CD14-positive monocyte (primary cell): ENCODE measurements around the gene RASD1. TPM values are rescaled to one million over a fixed set of nuclear protein-coding genes. Genes with fewer than 3 reads are reported as not detected.

Experiments used
- DNase-seq, 3 donors: peaks; one replicate each; pipeline ENCODE4 v3.0.0-alpha.2; 2011 to 2022
- H2AFZ ChIP-seq: 2 replicates; pipeline ENCODE4 v1.6.0; 2012; ENCODE audit warnings: mild to moderate bottlenecking, low read depth, low read length, inconsistent platforms; ENCODE audit not compliant: insufficient read depth, poor library complexity, severe bottlenecking
- H3K27ac ChIP-seq, 2 donors: 1 replicate in 1 of 2; 2 replicates in 1 of 2; pipeline ENCODE4 v1.5.1; 2012 to 2013; ENCODE audit warnings: low read length in 2 of 2, control low read depth in 1 of 2, inconsistent platforms in 1 of 2, low read depth in 1 of 2, mild to moderate bottlenecking in 1 of 2
- H3K27me3 ChIP-seq, 2 donors: one replicate each; pipeline versions ENCODE4 v1.6.0 to v1.6.1; 2011 to 2013; ENCODE audit warnings: low read length in 2 of 2; ENCODE audit not compliant: control insufficient read depth in 2 of 2, insufficient read depth in 2 of 2
- H3K36me3 ChIP-seq, 2 donors: replicated peaks in 1 of 2; 1 replicate in 1 of 2; 2 replicates in 1 of 2; pipeline versions ENCODE4 v1.5.1 to v1.6.1; 2012 to 2013; ENCODE audit warnings: low read length in 2 of 2, control low read depth in 1 of 2, inconsistent platforms in 1 of 2, mild to moderate bottlenecking in 1 of 2; ENCODE audit not compliant: insufficient read depth in 2 of 2, control insufficient read depth in 1 of 2
- H3K4me1 ChIP-seq, 2 donors: 1 replicate in 1 of 2; 2 replicates in 1 of 2; pipeline versions ENCODE4 v1.5.1 to v1.6.1; 2012 to 2013; ENCODE audit warnings: low read length in 2 of 2, control low read depth in 1 of 2, inconsistent platforms in 1 of 2, mild to moderate bottlenecking in 1 of 2, moderate library complexity in 1 of 2; ENCODE audit not compliant: insufficient read depth in 2 of 2, control insufficient read depth in 1 of 2
- H3K4me2 ChIP-seq: replicated peaks from 2 replicates; pipeline ENCODE3; 2012; ENCODE audit warnings: low read length, moderate library complexity, mild to moderate bottlenecking; ENCODE audit not compliant: poor library complexity, severe bottlenecking; ENCODE audit errors: extremely low read depth
- H3K4me3 ChIP-seq, 3 experiments: fragments of 200-600 bp in 1 of 3; sonication (generic) in 1 of 3; replicated peaks in 1 of 3; 1 replicate in 2 of 3; 2 replicates in 1 of 3; pipeline ENCODE4 v1.5.1; 2011 to 2013; ENCODE audit warnings: low read length in 3 of 3, mild to moderate bottlenecking in 3 of 3, control low read depth in 2 of 3, low read depth in 2 of 3, inconsistent platforms in 1 of 3, moderate library complexity in 1 of 3
- H3K79me2 ChIP-seq: 2 replicates; pipeline ENCODE4 v1.6.0; 2012; ENCODE audit warnings: mild to moderate bottlenecking, control low read depth, inconsistent platforms, low read length, moderate library complexity; ENCODE audit not compliant: insufficient read depth
- H3K9ac ChIP-seq: 2 replicates; pipeline ENCODE4 v1.6.0; 2017; ENCODE audit warnings: low read length, mild to moderate bottlenecking; ENCODE audit not compliant: insufficient read depth, poor library complexity, severe bottlenecking
- H3K9me3 ChIP-seq, 2 donors: replicated peaks in 1 of 2; 1 replicate in 1 of 2; 2 replicates in 1 of 2; pipeline versions ENCODE4 v1.5.1 to v1.6.1; 2012 to 2013; ENCODE audit warnings: low read length in 2 of 2, control low read depth in 1 of 2; ENCODE audit not compliant: control insufficient read depth in 1 of 2, insufficient read depth in 1 of 2
- H4K20me1 ChIP-seq: 2 replicates; pipeline ENCODE4 v1.6.0; 2012; ENCODE audit warnings: mild to moderate bottlenecking, low read length, control low read depth, moderate library complexity; ENCODE audit not compliant: insufficient read depth
- H3K27ac Mint-ChIP-seq, 7 donors: one replicate each; pipeline ENCODE4 v1.8.0; 2020; ENCODE audit warnings: mild to moderate bottlenecking in 7 of 7, mixed read lengths in 7 of 7, moderate library complexity in 6 of 7, inconsistent platforms in 2 of 7
- H3K27me3 Mint-ChIP-seq, 3 donors: one replicate each; pipeline ENCODE4 v1.8.0; 2021 to 2022; ENCODE audit warnings: low read depth in 3 of 3, mild to moderate bottlenecking in 3 of 3, mixed read lengths in 3 of 3, moderate library complexity in 3 of 3, inconsistent platforms in 1 of 3
- H3K36me3 Mint-ChIP-seq, 2 donors: one replicate each; pipeline ENCODE4 v1.8.0; 2020; ENCODE audit warnings: mixed read lengths in 2 of 2, inconsistent platforms in 1 of 2, mild to moderate bottlenecking in 1 of 2
- H3K4me1 Mint-ChIP-seq: one replicate; pipeline ENCODE4 v1.8.0; 2020; ENCODE audit warnings: mild to moderate bottlenecking, mixed read lengths
- H3K4me3 Mint-ChIP-seq, 2 donors: one replicate each; pipeline ENCODE4 v1.8.0; 2020; ENCODE audit warnings: mild to moderate bottlenecking in 2 of 2, mixed read lengths in 2 of 2, moderate library complexity in 1 of 2
- H3K9me3 Mint-ChIP-seq, 7 donors: one replicate each; pipeline ENCODE4 v1.8.0; 2020 to 2022; ENCODE audit warnings: mixed read lengths in 7 of 7, mild to moderate bottlenecking in 6 of 7, moderate library complexity in 6 of 7, inconsistent platforms in 2 of 7
- WGBS: methylation state at CpG from one replicate; pipeline ENCODE4 v1.1.5; 2013; ENCODE audit warnings: missing lambda C conversion rate; ENCODE audit not compliant: insufficient coverage; 5-methylcytosine and 5-hydroxymethylcytosine counted together
- intact Hi-C, 2 donors: fragments of 100-400 bp; cut with micrococcal nuclease; formaldehyde crosslinking; loops; one replicate each; pipeline versions ENCODE4 v1.15.0 to v1.15.1; 2023
- polyA plus RNA-seq, 3 donors: library from polyadenylated mRNA; depleted of rRNA in 1 of 3; unstranded in 2 of 3; stranded (reverse) in 1 of 3; fragments of 300-500 nt in 2 of 3; fragments of >200 nt in 1 of 3; fragmentation: Illumina TruSeq in 2 of 3; gene quantifications; 1 replicate in 2 of 3; 2 replicates in 1 of 3; pipeline ENCODE4 v1.2.3, GENCODE V29; 2012 to 2021
- TF ChIP-seq, protein P1 (sequence below): fragments of 200-600 bp; IDR thresholded peaks from one replicate; pipeline ENCODE4 v1.8.0; 2022; ENCODE audit warnings: antibody characterized with exemption, mild to moderate bottlenecking

The RASD1 gene
- polyA plus RNA-seq, 3 donors: 0.88 to 12.4 (median 1.3) TPM

DNA sequence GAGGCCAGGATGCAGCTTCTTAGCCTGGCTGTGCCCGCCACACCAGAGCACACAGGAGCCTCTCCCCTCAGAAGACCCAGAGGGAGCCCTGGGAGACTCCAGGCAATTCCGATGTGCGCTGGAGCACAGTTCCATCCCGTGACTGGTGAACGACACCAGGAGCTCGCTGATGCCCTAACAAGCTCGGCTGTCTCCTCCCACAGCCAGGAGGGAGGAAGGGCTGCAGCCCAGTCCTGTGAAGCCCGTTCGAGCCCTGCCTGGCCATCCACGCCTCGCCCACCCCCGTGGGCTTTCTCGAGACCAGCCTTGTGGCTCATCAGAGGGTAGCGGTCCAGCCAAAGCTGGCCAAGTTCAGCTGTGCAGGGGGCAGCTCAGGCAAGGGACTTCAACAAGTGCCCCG lies 21.8 kb upstream of the RASD1 start:
- Histone ChIP-seq H3K4me3 (no peak overlapping the region), H3K9ac (no peak overlapping the region), H3K27ac (no peak overlapping the region), H3K27me3 (no peaks in the 10 kb centered on the region), H2AFZ (no peak overlapping the region), H3K4me2 (no peak overlapping the region), H3K9me3 (no peaks in the 10 kb centered on the region), H3K4me1 (no peaks in the 10 kb centered on the region), H3K36me3 (no peaks in the 10 kb centered on the region), H4K20me1 (no peaks in the 10 kb centered on the region), H3K79me2 (no peaks in the 10 kb centered on the region)
- Mint-ChIP-seq H3K27ac (no peak overlapping the region), H3K9me3 (no peaks in the 10 kb centered on the region), H3K36me3 (peaks cover 0 to 4% of the 10 kb centered on the region in 2 donors), H3K4me3 (no peak overlapping the region), H3K4me1 (no peaks in the 10 kb centered on the region), H3K27me3 (no peaks in the 10 kb centered on the region)
- WGBS: 93% methylated on average over 15 of the region's 15 CpGs
- DNase-seq: no peak
- intact Hi-C loops: no loop called here
- TF ChIP-seq, protein P1, sequence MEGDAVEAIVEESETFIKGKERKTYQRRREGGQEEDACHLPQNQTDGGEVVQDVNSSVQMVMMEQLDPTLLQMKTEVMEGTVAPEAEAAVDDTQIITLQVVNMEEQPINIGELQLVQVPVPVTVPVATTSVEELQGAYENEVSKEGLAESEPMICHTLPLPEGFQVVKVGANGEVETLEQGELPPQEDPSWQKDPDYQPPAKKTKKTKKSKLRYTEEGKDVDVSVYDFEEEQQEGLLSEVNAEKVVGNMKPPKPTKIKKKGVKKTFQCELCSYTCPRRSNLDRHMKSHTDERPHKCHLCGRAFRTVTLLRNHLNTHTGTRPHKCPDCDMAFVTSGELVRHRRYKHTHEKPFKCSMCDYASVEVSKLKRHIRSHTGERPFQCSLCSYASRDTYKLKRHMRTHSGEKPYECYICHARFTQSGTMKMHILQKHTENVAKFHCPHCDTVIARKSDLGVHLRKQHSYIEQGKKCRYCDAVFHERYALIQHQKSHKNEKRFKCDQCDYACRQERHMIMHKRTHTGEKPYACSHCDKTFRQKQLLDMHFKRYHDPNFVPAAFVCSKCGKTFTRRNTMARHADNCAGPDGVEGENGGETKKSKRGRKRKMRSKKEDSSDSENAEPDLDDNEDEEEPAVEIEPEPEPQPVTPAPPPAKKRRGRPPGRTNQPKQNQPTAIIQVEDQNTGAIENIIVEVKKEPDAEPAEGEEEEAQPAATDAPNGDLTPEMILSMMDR: no peak

DNA sequence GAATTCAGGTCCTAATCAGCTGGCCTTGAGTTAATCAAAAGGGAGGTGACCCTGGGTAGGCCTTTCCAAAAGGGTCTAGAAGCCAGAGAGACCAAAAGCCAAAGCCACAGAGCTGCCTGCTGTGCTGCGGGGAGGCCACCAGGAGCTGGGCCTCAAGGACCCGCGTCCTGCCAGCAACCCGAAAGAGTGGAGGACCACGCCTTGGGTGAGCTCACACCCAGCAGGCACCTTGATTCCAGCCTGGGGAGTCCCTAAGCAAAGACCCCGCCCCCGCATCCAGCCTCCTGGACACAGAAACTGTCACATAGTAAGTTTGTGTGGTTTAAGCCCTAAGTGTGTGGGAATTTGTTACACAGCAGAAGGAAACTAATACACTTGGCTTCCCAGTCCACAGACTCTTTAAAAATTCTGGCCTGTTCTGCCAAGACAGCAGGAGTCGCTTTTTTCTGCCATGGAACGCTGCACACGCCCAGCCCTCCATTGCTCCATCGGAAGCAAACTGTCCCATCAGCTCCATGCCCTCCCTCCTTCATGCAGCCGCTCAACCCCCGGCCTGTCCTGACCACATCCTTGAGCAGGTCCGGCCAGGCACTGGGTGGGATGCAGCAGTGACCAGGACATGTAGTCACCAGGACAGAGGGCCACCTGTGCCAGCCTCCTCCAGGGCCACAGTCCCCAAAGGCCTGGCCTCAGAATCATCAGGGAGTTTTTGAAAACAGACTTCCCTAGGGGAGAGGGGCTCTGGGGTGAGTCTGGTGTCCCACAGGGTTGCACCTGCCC lies 20.9 kb upstream of the RASD1 start:
- Histone ChIP-seq H3K9ac (no peak overlapping the region), H3K4me2 (no peak overlapping the region), H2AFZ (no peak overlapping the region), H3K4me3 (no peak overlapping the region), H3K9me3 (no peaks in the 10 kb centered on the region), H3K27me3 (no peaks in the 10 kb centered on the region), H3K27ac (no peak overlapping the region), H3K79me2 (no peaks in the 10 kb centered on the region), H3K36me3 (no peaks in the 10 kb centered on the region), H4K20me1 (no peaks in the 10 kb centered on the region), H3K4me1 (no peaks in the 10 kb centered on the region)
- Mint-ChIP-seq H3K27me3 (no peaks in the 10 kb centered on the region), H3K4me3 (no peak overlapping the region), H3K9me3 (no peaks in the 10 kb centered on the region), H3K27ac (peak overlapping the region in 1 of 7 donors; percentile 66), H3K4me1 (no peaks in the 10 kb centered on the region), H3K36me3 (peaks cover 0 to 4% of the 10 kb centered on the region in 2 donors)
- WGBS: 96% methylated on average over 10 of the region's 14 CpGs
- intact Hi-C loops: no loop called here
- TF ChIP-seq, protein P1: no peak
- DNase-seq: no peak
